ENCODE measurements around the gene SNRNP48.

The SNRNP48 gene

GRCh38 chr6:7590918-7591302 lies 912 bp downstream of the SNRNP48 start:
- peak; percentile 13 for DNase-seq (ENCODE audit: low read depth)
- H3K4me3 ChIP-seq (replicated peaks; ENCODE audit: low read depth, low read length), result peak overlapping the region; percentile 83
- TF ChIP-seq CTCF (IDR thresholded peaks at IDR 0.05; ENCODE audit: low read length, missing control alignments), result no peak

- no peak for DNase-seq (ENCODE audit: low read depth)
- no peak overlapping the region for H3K4me3 ChIP-seq (replicated peaks; ENCODE audit: low read depth, low read length)
- no peak for TF ChIP-seq CTCF (IDR thresholded peaks at IDR 0.05; ENCODE audit: low read length, missing control alignments)
Observed at GRCh38 chr6:7591770-7592169, 1.8 kb downstream of the SNRNP48 start.

- DNase-seq (ENCODE audit: low read depth), result no peak
- no peak for TF ChIP-seq CTCF (IDR thresholded peaks at IDR 0.05; ENCODE audit: low read length, missing control alignments)
- no peak overlapping the region for H3K4me3 ChIP-seq (replicated peaks; ENCODE audit: low read depth, low read length)
Observed at GRCh38 chr6:7593229-7593628, 3.2 kb downstream of the SNRNP48 start.

- TF ChIP-seq CTCF (IDR thresholded peaks at IDR 0.05; ENCODE audit: low read length, missing control alignments), result no peak
- no peak for DNase-seq (ENCODE audit: low read depth)
- H3K4me3 ChIP-seq (replicated peaks; ENCODE audit: low read depth, low read length), result no peak overlapping the region
Observed at GRCh38 chr6:7594579-7595125, 4.7 kb downstream of the SNRNP48 start.

GRCh38 chr6:7604003-7604402 lies 14.0 kb downstream of the SNRNP48 start:
- DNase-seq (ENCODE audit: low read depth), result no peak
- no peak for TF ChIP-seq CTCF (IDR thresholded peaks at IDR 0.05; ENCODE audit: low read length, missing control alignments)
- H3K4me3 ChIP-seq (replicated peaks; ENCODE audit: low read depth, low read length), result no peak overlapping the region

- no peak for TF ChIP-seq CTCF (IDR thresholded peaks at IDR 0.05; ENCODE audit: low read length, missing control alignments)
- H3K4me3 ChIP-seq (replicated peaks; ENCODE audit: low read depth, low read length), result no peak overlapping the region
- DNase-seq (ENCODE audit: low read depth), result no peak
Observed at GRCh38 chr6:7604506-7604905, 14.5 kb downstream of the SNRNP48 start.

GRCh38 chr6:7615611-7616383 lies 25.8 kb downstream of the SNRNP48 start:
- peak; percentile 81 for DNase-seq (ENCODE audit: low read depth)
- no peak overlapping the region for H3K4me3 ChIP-seq (replicated peaks; ENCODE audit: low read depth, low read length)
- peak; percentile 83 for TF ChIP-seq CTCF (IDR thresholded peaks at IDR 0.05; ENCODE audit: low read length, missing control alignments)
